Heart left ventricle (tissue), 16 donors: ENCODE data around the gene PEAK3. TPM values are rescaled to one million over a fixed set of nuclear protein-coding genes. Genes with fewer than 3 reads are reported as not detected.
A peak's percentile ranks its signal among the peaks of the same experiment; 100 is the strongest.

Experiments used
- ATAC-seq, 4 donors: fragments of 200-7000 bp; cut with Tn5 transposase; one replicate each; pipeline ENCODE4 v1.9.1; 2020 to 2022; ENCODE audit warnings: moderate library complexity in 4 of 4, mild to moderate bottlenecking in 3 of 4, moderate number of reproducible peaks in 1 of 4
- DNase-seq, 5 donors: peaks; one replicate each; pipeline ENCODE4 v3.0.0-alpha.2; 2020
- H3K27ac ChIP-seq, 12 donors: fragments of 200-600 bp; sonication (generic) in 4 of 12; one replicate each; pipeline versions ENCODE4 v1.5.0 to v1.8.0; 2016 to 2022; ENCODE audit warnings: mild to moderate bottlenecking in 2 of 12
- H3K27me3 ChIP-seq, 9 donors: fragments of 200-600 bp; sonication (generic) in 2 of 9; one replicate each; pipeline versions ENCODE4 v1.5.1 to v1.8.0; 2016 to 2022; ENCODE audit warnings: mild to moderate bottlenecking in 3 of 9
- H3K36me3 ChIP-seq, 9 donors: fragments of 200-600 bp; sonication (generic) in 2 of 9; one replicate each; pipeline versions ENCODE4 v1.5.0 to v1.8.0; 2018 to 2022; ENCODE audit warnings: mild to moderate bottlenecking in 2 of 9
- H3K4me1 ChIP-seq, 12 donors: fragments of 200-600 bp; sonication (generic) in 4 of 12; one replicate each; pipeline versions ENCODE4 v1.5.0 to v1.8.0; 2016 to 2022; ENCODE audit warnings: mild to moderate bottlenecking in 3 of 12
- H3K4me3 ChIP-seq, 12 donors: fragments of 200-600 bp; sonication (generic) in 4 of 12; one replicate each; pipeline versions ENCODE4 v1.5.0 to v1.8.0; 2017 to 2022; ENCODE audit warnings: mild to moderate bottlenecking in 9 of 12, moderate library complexity in 4 of 12
- H3K9me3 ChIP-seq, 12 donors: fragments of 200-600 bp; sonication (generic) in 4 of 12; one replicate each; pipeline versions ENCODE4 v1.5.0 to v1.8.0; 2016 to 2022; ENCODE audit warnings: mild to moderate bottlenecking in 1 of 12
- POLR2A ChIP-seq, 2 donors: fragments of 450-650 bp; IDR thresholded peaks; one replicate each; pipeline ENCODE4 v1.6.1; 2017; ENCODE audit warnings: antibody characterized with exemption in 2 of 2, mild to moderate bottlenecking in 2 of 2, moderate library complexity in 2 of 2
- whole genome bisulfite sequencing, 4 donors: extraction: QIAGEN DNeasy Blood & Tissue Kit in 2 of 4; methylation state at CpG; one replicate each; pipeline versions ENCODE4 v1.1.5 to v1.1.7; 2013 to 2018; 5-methylcytosine and 5-hydroxymethylcytosine counted together
- intact Hi-C, 10 donors: fragments of 100-400 bp; cut with DNase I; formaldehyde crosslinking; loops; one replicate each; pipeline versions ENCODE4 v1.11.1 to v1.14.2; 2022
- polyA plus RNA-seq, 2 donors: library from polyadenylated mRNA; stranded (reverse); fragments of 200-250 nt; gene quantifications; one replicate each; pipeline ENCODE4 v1.2.3, GENCODE V29; 2013
- total RNA-seq, 9 donors: library from RNA; depleted of rRNA in 2 of 9; stranded (reverse); fragments of >200 nt in 2 of 9; fragmentation: NEBNext Ultra II Directional in 3 of 9; extraction: Animal tissue kit (Norgen Biotek cat#: 25700) in 3 of 9; gene quantifications; one replicate each; pipeline versions ENCODE4 v1.1.0 to v1.2.4, GENCODE V29; 2016 to 2023
- TF ChIP-seq, protein P1 (sequence below), 12 donors: fragments of 200-600 bp; sonication (generic) in 4 of 12; IDR thresholded peaks; one replicate each; pipeline versions ENCODE4 v1.5.0 to v1.8.0; 2018 to 2022; ENCODE audit warnings: antibody characterized with exemption in 12 of 12, mild to moderate bottlenecking in 5 of 12
- donor health status: ischemic (EF 13 %, LVEDD 7.1; RV severe dilation, severe dysfunction).
- donor health status: healthy with polysubstance abuse.
- donor health status: DM: no; HTN: yes; CAD: no.
- donor health status: DM: no; HTN: no; CAD: no.
- donor health status: ischemic (EF 25% LVEDD 6.9; RV normal size, moderate dysfunction).
- donor health status: ischemic (EF 25% LVEDD 5.7; RV mildly dilated, moderate dysfunction).
- donor health status: healthy.
- donor health status: DM: yes; HTN: yes; CAD: no.
- donor health status: ischemic (EF 35%, LVEDD 5.7; RV mildly dilated, moderate dysfunction).
- donor health status: nonischemic (EF 11% LVEDD 7.7; RV severe dilation, severe dysfunction).
- donor health status: DM: yes; HTN: yes; CAD: no.
- donor health status: PGD.
- donor health status: ischemic (EF 29% LVEDD 5.4; RV normal size, mild dysfunction).
- donor health status: nonischemic (EF 23%, LVEDD 6.1; RV moderate dilation, normal function).

The PEAK3 gene
- total and polyA plus RNA-seq, 11 donors = 0.11 to 1.6 (median 0.27) TPM

DNA sequence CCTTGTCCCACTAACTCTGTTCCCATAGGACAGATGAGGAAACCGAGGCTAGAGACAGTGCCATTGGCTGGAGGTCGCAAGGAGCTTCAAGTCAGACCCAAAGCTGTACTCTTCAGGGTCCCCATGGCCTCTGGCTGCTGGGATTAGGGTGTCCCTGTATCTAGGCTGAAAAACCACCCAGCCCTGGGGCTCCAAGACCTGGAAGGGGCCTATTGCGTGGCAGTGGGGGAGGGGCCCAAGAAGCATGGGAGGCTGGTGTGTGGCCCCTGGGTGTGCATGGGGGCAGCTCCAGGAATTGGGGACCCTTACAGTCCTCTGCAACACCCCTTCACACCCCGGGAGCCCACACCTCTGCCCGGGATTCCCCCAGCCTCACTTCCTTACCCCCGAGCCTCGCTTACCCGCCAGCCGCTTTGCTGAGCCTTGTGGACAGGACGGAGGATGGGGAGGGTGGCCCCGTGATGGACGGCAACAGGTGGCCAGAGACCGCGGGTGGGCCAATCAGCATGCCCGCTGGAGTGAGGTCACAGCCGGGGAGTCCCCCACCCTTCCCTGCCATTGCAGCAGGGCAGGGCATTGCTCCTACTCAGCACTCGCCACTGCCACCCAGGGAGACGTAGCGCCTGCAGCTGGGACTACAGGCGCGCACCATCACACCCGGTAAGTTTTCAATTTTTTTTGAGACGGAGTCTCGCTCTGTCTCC lies 25.8 kb downstream of the PEAK3 start, which contains the start of gene JSRP1:
JSRP1 (minus strand) TSS at position 436 of the 704 bp plus-strand sequence. CDS start 1,103 bp downstream, outside the sequence.
- H3K9me3 ChIP-seq = no peaks in the 10 kb centered on the region
- H3K4me3 ChIP-seq = no peak within 1 kb of the TSS
- peaks cover 0 to 28% (median 20%) of the 10 kb centered on the region in 12 donors for H3K4me1 ChIP-seq
- peaks cover 26 to 35% (median 29%) of the 10 kb centered on the region in 9 donors for H3K27me3 ChIP-seq
- no peaks in the 10 kb centered on the region for H3K36me3 ChIP-seq
- DNase-seq (no peak), ATAC-seq (no peak)
- no peak within 1 kb of the TSS for H3K27ac ChIP-seq
- 72 to 78% (median 76%) methylated on average over 22 to 24 of the region's 24 CpGs for WGBS, 4 donors
- intact Hi-C loops = no loop called here
- TF ChIP-seq POLR2A (IDR thresholded peaks at IDR 0.05) = no peak
- TF ChIP-seq, protein P1, sequence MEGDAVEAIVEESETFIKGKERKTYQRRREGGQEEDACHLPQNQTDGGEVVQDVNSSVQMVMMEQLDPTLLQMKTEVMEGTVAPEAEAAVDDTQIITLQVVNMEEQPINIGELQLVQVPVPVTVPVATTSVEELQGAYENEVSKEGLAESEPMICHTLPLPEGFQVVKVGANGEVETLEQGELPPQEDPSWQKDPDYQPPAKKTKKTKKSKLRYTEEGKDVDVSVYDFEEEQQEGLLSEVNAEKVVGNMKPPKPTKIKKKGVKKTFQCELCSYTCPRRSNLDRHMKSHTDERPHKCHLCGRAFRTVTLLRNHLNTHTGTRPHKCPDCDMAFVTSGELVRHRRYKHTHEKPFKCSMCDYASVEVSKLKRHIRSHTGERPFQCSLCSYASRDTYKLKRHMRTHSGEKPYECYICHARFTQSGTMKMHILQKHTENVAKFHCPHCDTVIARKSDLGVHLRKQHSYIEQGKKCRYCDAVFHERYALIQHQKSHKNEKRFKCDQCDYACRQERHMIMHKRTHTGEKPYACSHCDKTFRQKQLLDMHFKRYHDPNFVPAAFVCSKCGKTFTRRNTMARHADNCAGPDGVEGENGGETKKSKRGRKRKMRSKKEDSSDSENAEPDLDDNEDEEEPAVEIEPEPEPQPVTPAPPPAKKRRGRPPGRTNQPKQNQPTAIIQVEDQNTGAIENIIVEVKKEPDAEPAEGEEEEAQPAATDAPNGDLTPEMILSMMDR (IDR thresholded peaks at IDR 0.05) = no peak

DNA sequence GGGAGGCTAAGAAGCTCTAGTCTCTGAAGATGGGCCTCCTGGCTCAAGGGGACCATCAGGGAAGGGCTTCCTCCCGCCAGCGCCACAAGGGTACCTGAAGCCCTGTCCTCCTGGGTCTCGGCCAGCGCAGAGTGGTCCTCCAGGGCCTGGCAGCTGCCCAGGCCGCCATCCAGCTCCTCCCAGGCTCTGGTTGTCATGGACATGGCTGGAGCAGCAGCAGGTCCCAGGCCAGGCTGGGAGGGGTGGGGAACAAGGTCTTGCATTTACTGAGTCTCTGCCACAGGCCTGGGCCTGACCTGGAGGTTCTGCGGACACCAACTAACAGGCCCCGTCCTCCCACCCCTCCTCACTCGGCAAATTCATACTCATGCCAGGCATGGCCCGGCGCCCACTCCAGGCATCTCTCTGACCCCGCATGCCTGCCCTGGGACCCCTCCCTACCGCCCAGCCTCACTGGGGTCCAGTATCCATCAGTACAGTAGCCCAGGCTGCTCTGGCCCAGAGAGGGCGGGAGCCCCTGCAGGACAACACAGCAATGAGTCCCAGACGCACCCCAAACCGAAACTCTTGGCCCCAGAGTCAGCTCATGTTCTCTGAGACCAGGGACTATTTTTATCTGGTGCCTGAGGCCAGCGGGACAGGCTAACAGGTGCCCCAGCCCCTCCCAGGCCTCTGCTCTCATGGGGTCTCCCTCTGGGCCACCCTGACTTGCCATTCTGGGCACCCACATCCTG lies 26.7 kb downstream of the PEAK3 start:
- TF ChIP-seq POLR2A (IDR thresholded peaks at IDR 0.05) = no peak
- TF ChIP-seq, protein P1 (IDR thresholded peaks at IDR 0.05) = no peak
- no peak for ATAC-seq
- H3K4me3 ChIP-seq = no peak overlapping the region
- H3K27ac ChIP-seq = no peak overlapping the region
- H3K27me3 ChIP-seq = peaks cover 33 to 44% (median 37%) of the 10 kb centered on the region in 9 donors
- no peaks in the 10 kb centered on the region for H3K36me3 ChIP-seq
- peak in 1 of 5 donors; percentile 32 for DNase-seq
- WGBS, 4 donors = 90 to 94% (median 92%) methylated on average over 13 to 16 of the region's 16 CpGs
- intact Hi-C loops = no loop called here
- H3K9me3 ChIP-seq = no peaks in the 10 kb centered on the region
- H3K4me1 ChIP-seq = peaks cover 0 to 37% (median 24%) of the 10 kb centered on the region in 12 donors

DNA sequence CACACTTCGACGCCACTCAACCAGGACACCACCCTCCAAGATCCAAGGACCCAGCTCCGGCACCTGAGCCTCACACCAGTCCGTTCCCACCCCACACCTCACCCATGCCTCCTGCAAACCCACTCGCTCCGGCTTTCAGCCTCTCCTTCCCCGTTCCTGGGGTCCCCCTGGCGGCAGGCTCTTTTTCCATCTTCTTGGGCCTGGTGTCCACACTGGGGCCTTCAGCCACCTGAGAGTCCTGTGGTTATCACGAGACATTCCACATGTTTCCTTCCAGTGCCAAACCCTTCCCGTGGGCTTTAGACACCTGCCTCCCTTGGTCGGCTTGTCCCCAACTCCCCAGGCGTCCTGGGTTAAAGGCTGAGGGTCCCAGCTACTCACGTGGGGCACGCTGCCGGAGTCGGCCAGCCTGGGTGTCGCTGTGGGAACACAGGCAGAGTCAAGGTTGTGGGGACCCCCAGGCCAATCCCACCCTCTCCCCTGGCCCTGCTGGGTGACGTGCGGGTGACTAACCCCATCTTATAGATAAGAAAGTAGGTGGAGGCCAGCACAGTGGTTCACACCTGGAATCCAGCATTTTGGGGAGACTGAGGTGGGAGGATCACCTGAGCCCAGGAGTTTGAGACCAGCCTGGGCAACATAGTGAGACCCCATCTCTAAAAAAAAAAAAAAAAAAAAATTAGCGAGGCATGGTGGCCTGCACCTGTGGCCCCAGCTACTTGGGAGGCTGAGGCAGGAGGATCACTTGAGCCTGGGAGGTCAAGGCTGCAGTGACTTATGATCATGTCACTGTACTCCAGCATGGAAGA lies 27.7 kb downstream of the PEAK3 start:
- no peak for TF ChIP-seq POLR2A (IDR thresholded peaks at IDR 0.05)
- TF ChIP-seq, protein P1 (IDR thresholded peaks at IDR 0.05) = peak in 3 of 12 donors; percentile 7 to 33 (median 13)
- Histone ChIP-seq H3K36me3 (no peaks in the 10 kb centered on the region), H3K27ac (no peak overlapping the region), H3K9me3 (no peaks in the 10 kb centered on the region), H3K27me3 (peaks cover 33 to 54% (median 46%) of the 10 kb centered on the region in 9 donors), H3K4me3 (no peak overlapping the region), H3K4me1 (peaks cover 0 to 44% (median 28%) of the 10 kb centered on the region in 12 donors)
- 63 to 70% (median 66%) methylated on average over 20 of the region's 20 CpGs for WGBS, 4 donors
- ATAC-seq (no peak), DNase-seq (peak in 1 of 5 donors; percentile 55)
- intact Hi-C loops = no loop called here
